ENCODE measurements around the gene KRTAP10-2. TPM values are rescaled to one million over a fixed set of nuclear protein-coding genes. Genes with fewer than 3 reads are reported as not detected.

KRTAP10-2 gene
- total and polyA plus RNA-seq, 9 of the 15 experiments (the other 6 are each of a cell fraction or from before 2014, with no cell fraction given), result not detected

DNA sequence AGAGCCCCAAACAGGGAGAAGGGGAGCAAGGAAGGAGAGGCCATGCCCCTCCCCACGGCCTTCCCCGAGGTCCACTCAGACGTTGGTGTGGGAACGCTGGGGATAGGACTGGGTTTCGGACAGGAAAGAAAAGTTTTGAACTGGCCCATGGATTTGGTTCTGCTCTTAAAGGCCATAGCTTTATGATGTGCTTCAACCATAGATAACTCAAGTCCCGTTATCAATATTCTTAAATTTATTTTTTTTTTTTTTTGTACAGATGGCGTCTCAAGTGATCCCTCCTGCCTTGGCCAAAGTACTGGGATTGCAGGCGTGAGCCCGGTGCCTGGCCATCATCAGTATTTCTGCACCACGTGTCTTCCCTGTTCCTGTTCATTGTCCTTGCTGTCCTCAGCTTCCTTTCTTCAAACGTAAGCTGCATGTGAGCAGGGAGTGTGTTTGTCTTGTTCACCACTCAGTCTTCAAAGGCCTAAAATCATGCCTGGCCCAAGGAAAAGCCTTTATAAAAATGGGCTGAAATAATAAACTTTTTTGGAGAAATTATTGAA is 10.5 kb downstream of the KRTAP10-2 start:
- H3K36me3 ChIP-seq (ENCODE audit: control insufficient read depth, insufficient read depth, low read length), result no peaks in the 10 kb centered on the region
- no peaks in the 10 kb centered on the region for H4K20me1 ChIP-seq (replicated peaks; ENCODE audit: control insufficient read depth, insufficient read depth, low read length)
- DNase-seq (ENCODE audit: extremely low read depth in 1 of 4, low spot score in 3 of 4) (no peak), ATAC-seq (no peak), FAIRE-seq (no peak)
- in situ Hi-C loops (cut with MboI), result no loop called here
- no peak overlapping the region for H3K9ac ChIP-seq (ENCODE audit: insufficient read depth in 1 of 2, low read depth in 2 of 2, low read length in 2 of 2)
- peaks cover 5 to 31% of the 10 kb centered on the region in 2 experiments; a peak in 4 of 5 replicates for H3K27me3 ChIP-seq (ENCODE audit: control insufficient read depth in 2 of 2, insufficient read depth in 2 of 2, low read length in 2 of 2)
- no peak overlapping the region for H3K27ac ChIP-seq (ENCODE audit: extremely low read depth, low read depth, low read length)
- BruUV-seq (replicated peaks), result no TSS peak
- CTCF ChIA-PET (ENCODE audit: low intra/inter-chr PET ratio), result no interaction called here
- H3K4me3 ChIP-seq, result no peak overlapping the region
- H3K4me1 ChIP-seq (replicated peaks in 1 of 2; ENCODE audit: control insufficient read depth in 2 of 2, insufficient read depth in 2 of 2, low read length in 2 of 2), result peaks cover 0 to 5% of the 10 kb centered on the region in 2 experiments; a peak in 2 of 5 replicates
- H3K79me2 ChIP-seq (ENCODE audit: control insufficient read depth, insufficient read depth, low read length), result no peaks in the 10 kb centered on the region
- 3% methylated on average over 11 of the region's 11 CpGs for WGBS (ENCODE audit: insufficient coverage, low coverage, missing lambda C conversion rate)
- H3K4me2 ChIP-seq (ENCODE audit: insufficient read depth, low read length), result no peak overlapping the region
- H3K9me3 ChIP-seq (replicated peaks; ENCODE audit: control insufficient read depth, insufficient read depth, low read depth, low read length), result no peaks in the 10 kb centered on the region
- H2AFZ ChIP-seq (ENCODE audit: low read depth, low read length), result no peak overlapping the region
- intact Hi-C loops (cut with micrococcal nuclease), result no loop called here
- no peaks in the 10 kb centered on the region for H3K9me1 ChIP-seq (ENCODE audit: control insufficient read depth, insufficient read depth, low read length)
- POLR2A ChIA-PET, result interaction anchor here (0.6 to 0.9 kb wide), 3 partner anchors 9 to 35 kb away, joined by 3 to 4 read pairs (median 3); no protein-coding TSS in a partner anchor
- TF ChIP-seq, protein P1, sequence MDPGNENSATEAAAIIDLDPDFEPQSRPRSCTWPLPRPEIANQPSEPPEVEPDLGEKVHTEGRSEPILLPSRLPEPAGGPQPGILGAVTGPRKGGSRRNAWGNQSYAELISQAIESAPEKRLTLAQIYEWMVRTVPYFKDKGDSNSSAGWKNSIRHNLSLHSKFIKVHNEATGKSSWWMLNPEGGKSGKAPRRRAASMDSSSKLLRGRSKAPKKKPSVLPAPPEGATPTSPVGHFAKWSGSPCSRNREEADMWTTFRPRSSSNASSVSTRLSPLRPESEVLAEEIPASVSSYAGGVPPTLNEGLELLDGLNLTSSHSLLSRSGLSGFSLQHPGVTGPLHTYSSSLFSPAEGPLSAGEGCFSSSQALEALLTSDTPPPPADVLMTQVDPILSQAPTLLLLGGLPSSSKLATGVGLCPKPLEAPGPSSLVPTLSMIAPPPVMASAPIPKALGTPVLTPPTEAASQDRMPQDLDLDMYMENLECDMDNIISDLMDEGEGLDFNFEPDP (CRISPR knock-in tag; IDR thresholded peaks at IDR 0.05), result no peak
- TF ChIP-seq, protein P2, sequence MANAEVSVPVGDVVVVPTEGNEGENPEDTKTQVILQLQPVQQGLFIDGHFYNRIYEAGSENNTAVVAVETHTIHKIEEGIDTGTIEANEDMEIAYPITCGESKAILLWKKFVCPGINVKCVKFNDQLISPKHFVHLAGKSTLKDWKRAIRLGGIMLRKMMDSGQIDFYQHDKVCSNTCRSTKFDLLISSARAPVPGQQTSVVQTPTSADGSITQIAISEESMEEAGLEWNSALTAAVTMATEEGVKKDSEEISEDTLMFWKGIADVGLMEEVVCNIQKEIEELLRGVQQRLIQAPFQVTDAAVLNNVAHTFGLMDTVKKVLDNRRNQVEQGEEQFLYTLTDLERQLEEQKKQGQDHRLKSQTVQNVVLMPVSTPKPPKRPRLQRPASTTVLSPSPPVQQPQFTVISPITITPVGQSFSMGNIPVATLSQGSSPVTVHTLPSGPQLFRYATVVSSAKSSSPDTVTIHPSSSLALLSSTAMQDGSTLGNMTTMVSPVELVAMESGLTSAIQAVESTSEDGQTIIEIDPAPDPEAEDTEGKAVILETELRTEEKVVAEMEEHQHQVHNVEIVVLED (CRISPR knock-in tag; IDR thresholded peaks at IDR 0.05), result no peak

Data from K562 (cell line).